ENCODE results near the gene OBSL1.

The OBSL1 gene

DNA sequence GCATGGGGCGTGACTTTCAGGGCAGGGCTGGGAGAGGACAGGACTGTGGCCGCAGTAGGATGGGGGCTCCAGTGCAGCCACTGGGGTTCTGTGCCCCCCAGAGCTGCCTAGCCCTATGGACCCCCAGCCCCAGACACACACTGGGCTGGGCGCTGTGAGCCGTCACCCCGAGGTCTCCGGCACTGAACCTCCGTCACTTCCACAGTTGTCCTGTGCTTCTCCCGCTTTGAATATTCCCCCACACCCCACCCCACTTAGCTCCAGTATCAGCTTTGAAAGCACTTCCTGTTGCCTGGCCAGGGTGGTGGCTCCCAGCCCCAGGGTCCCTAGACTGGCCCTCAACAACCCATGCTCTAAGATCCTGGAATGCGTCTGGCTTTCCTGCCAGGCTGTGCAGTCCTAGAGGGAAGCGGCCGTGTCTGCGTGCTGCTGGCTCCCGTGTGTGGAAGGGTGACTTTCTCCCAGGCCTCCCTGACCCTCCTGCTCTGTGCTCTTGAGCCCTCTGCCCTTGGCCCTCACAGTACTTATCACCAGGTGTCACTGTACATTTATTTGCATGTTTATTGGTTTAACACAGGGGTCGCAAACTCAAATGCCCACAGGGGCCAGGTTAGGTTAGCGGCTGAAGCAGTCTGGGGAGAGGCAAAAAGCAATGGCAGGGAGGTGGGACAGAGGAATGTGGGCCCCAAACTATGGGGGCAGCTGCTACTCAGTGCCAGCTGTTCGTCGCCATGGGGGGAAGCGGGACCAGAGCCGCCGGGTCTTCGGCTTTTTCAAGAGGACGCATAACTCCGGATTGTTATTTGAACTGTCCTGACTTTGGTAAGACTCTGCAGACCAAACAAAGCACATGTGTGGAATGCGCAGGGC is 9.9 kb downstream of the OBSL1 start:
- Histone ChIP-seq H3K27me3 (replicated peaks) (no peaks in the 10 kb centered on the region), H3K36me3 (replicated peaks) (no peaks in the 10 kb centered on the region), H3K4me3 (ENCODE audit: low read depth, low read length) (no peak overlapping the region), H3K27ac (no peak overlapping the region)
- TF ChIP-seq CTCF (IDR thresholded peaks at IDR 0.05; ENCODE audit: low read depth, low read length, missing control alignments) = no peak
- DNase-seq = no peak
- in situ Hi-C loops (cut with HindIII; ENCODE audit: low pct_ligation_motif_present, low sequenced_read_pairs) = no loop called here

- in situ Hi-C loops (cut with HindIII; ENCODE audit: low pct_ligation_motif_present, low sequenced_read_pairs) = no loop called here
- no peak for DNase-seq
- TF ChIP-seq CTCF (IDR thresholded peaks at IDR 0.05; ENCODE audit: low read depth, low read length, missing control alignments) = peak; percentile 13
- Histone ChIP-seq H3K27me3 (replicated peaks) (no peaks in the 10 kb centered on the region), H3K4me3 (ENCODE audit: low read depth, low read length) (no peak overlapping the region), H3K27ac (no peak overlapping the region), H3K36me3 (replicated peaks) (no peaks in the 10 kb centered on the region)
Measured at GRCh38 chr2:219560893-219561178, 10.5 kb downstream of the OBSL1 start.

GRCh38 chr2:219560037-219560892 is 11.1 kb downstream of the OBSL1 start:
- peak; percentile 76 for TF ChIP-seq CTCF (IDR thresholded peaks at IDR 0.05; ENCODE audit: low read depth, low read length, missing control alignments)
- Histone ChIP-seq H3K27me3 (replicated peaks) (no peaks in the 10 kb centered on the region), H3K27ac (no peak overlapping the region), H3K4me3 (ENCODE audit: low read depth, low read length) (no peak overlapping the region), H3K36me3 (replicated peaks) (no peaks in the 10 kb centered on the region)
- DNase-seq = no peak
- in situ Hi-C loops (cut with HindIII; ENCODE audit: low pct_ligation_motif_present, low sequenced_read_pairs) = no loop called here

DNA sequence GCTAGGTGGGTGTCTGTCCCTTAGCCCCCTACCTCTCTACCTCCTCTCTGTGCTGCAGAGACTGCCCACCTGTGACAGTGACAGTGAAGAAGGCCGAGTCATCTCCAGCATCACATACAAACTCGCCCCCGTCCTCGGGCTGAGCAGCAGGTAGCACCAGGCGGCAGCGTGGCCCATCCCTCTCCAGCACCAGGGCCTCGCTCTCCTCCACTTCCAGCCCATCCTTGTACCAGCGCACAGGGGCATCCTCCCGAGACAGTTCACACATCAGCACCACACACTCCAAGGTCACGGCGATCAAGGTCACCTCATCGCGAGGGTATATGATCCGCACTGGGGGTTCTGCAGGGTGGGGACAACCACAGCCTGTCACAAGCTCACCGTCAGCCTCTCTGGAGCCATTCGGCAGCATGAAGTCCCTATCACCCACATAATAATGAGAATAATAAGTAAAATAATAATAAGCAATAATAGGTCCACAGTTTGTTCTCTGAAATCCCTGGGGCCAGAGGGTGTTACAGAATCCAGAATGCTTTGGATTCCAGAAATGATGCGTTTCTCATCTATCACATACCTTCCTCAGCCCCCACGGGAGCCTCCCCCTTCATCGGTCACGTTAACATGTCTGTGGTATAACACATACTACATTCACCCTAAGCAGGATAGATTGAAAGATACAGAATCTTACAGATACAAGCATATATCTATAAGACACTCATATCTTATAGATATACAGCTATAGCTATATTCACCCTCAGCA is 12.0 kb downstream of the OBSL1 start:
- in situ Hi-C loops (cut with HindIII; ENCODE audit: low pct_ligation_motif_present, low sequenced_read_pairs) = no loop called here
- H3K36me3 ChIP-seq (replicated peaks) = no peaks in the 10 kb centered on the region
- no peak for DNase-seq
- H3K27ac ChIP-seq = no peak overlapping the region
- H3K27me3 ChIP-seq (replicated peaks) = no peaks in the 10 kb centered on the region
- TF ChIP-seq CTCF (IDR thresholded peaks at IDR 0.05; ENCODE audit: low read depth, low read length, missing control alignments) = no peak
- no peak overlapping the region for H3K4me3 ChIP-seq (ENCODE audit: low read depth, low read length)

DNA sequence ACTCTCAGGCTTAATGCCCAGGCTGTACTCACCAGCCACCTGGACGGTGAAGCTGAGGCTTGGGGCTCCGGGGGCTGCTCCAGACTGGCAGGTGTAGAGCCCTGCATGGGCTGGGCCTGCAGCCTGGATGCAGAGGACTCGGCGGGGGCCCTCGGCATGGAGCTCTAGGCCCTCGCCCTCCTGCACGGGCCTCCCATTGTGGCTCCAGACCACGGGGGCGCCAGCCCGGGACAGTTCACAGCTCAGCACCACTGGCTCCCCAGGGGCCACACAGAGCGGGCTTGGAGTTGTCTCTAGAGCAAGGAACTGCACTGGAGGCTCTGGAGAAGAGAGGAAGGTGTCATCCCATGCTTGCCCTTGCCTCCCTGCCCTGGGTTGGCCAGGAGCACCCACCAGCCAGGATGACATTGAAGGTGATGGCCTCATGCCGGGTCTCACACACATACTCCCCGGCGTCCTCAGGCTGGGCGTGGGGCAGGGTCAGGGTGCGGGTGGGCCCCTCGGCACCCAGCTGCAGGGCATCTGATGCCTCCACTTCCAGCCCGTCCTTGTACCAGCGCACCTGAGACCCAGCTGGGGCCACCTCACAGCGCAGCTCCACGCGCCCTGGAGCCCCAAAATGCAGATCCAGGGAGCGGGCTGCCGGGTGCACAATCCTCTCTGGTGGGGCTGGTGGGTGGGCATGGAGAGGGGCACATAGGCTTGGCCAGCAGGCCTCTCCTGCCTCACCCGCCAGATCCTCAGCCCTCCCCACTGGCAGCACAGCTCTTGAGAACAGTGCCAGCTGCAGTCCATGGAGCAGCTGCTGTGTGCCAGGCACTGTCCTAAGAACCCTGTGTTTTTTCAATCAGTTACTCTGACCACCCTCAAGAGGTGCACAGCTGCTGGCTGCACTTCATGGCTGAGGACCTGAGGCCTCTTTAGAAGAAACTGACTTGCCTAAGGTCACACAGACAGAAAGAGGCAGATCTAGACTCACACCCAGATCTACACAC is 13.3 kb downstream of the OBSL1 start:
- Histone ChIP-seq H3K27ac (no peak overlapping the region), H3K27me3 (replicated peaks) (no peaks in the 10 kb centered on the region), H3K36me3 (replicated peaks) (no peaks in the 10 kb centered on the region), H3K4me3 (ENCODE audit: low read depth, low read length) (no peak overlapping the region)
- DNase-seq = no peak
- in situ Hi-C loops (cut with HindIII; ENCODE audit: low pct_ligation_motif_present, low sequenced_read_pairs) = no loop called here
- no peak for TF ChIP-seq CTCF (IDR thresholded peaks at IDR 0.05; ENCODE audit: low read depth, low read length, missing control alignments)

Data from brain microvascular endothelial cell (primary cell).